ENCODE data around the gene AGL. TPM values are rescaled to one million over a fixed set of nuclear protein-coding genes. Genes with fewer than 3 reads are reported as not detected.

Gene AGL
- total RNA-seq, 2 experiments from 2014 or later = 8.6 to 9.6 TPM

DNA sequence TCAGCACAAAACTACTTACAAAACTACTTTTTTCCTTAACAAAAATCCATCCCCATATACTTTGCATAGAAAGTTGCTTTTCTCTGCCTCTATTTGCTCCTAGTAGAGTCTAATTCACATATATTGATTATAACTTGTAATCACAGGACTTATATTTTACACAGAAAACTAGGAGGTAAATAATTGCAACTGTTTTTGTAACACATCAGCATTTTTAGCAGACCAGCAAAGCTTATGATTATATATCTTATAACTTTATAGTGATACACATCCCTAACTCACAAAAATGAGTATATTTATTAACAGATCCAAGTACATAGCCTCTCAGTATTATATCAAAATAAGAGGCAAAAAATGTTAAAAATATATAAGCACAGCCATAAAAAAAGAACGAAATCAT is 102.4 kb downstream of the AGL start:
- no peak for TF ChIP-seq CTCF (IDR thresholded peaks at IDR 0.05)
- no peaks in the 10 kb centered on the region for H3K9me3 Mint-ChIP-seq
- no peak for DNase-seq
- Histone ChIP-seq H3K36me3 (ENCODE audit: insufficient read depth, low read length) (no peaks in the 10 kb centered on the region), H3K4me1 (ENCODE audit: insufficient read depth, low read length) (no peaks in the 10 kb centered on the region), H3K27ac (ENCODE audit: low read depth in 1 of 2, low read length in 2 of 2) (no peak overlapping the region), H3K9me3 (ENCODE audit: control insufficient read depth in 1 of 2, insufficient read depth in 1 of 2, low read length in 2 of 2) (no peaks in the 10 kb centered on the region), H3K27me3 (ENCODE audit: control insufficient read depth in 1 of 2, insufficient read depth in 2 of 2, low read length in 2 of 2) (no peaks in the 10 kb centered on the region), H3K4me3 (ENCODE audit: low read length) (no peak overlapping the region)
- POLR2A ChIA-PET = no interaction called here
- H3K36me3 Mint-ChIP-seq (ENCODE audit: low read depth) = no peaks in the 10 kb centered on the region
- no peak overlapping the region for H3K4me3 Mint-ChIP-seq
- ATAC-seq (ENCODE audit: poor library complexity) = no peak
- H3K27me3 Mint-ChIP-seq = no peaks in the 10 kb centered on the region
- H3K27ac Mint-ChIP-seq = no peak overlapping the region
- intact Hi-C loops (cut with DNase I, micrococcal nuclease) = no loop called here
- CTCF ChIA-PET = interaction anchor here (0.6 kb wide), 1 partner anchor 29 kb away, joined by 3 read pairs; no protein-coding TSS in a partner anchor
- H3K4me1 Mint-ChIP-seq (ENCODE audit: low read depth) = no peaks in the 10 kb centered on the region

GRCh38 chr1:99955375-99955774 is 105.2 kb downstream of the AGL start:
- no peaks in the 10 kb centered on the region for H3K9me3 Mint-ChIP-seq
- intact Hi-C loops (cut with DNase I, micrococcal nuclease) = no loop called here

DNA sequence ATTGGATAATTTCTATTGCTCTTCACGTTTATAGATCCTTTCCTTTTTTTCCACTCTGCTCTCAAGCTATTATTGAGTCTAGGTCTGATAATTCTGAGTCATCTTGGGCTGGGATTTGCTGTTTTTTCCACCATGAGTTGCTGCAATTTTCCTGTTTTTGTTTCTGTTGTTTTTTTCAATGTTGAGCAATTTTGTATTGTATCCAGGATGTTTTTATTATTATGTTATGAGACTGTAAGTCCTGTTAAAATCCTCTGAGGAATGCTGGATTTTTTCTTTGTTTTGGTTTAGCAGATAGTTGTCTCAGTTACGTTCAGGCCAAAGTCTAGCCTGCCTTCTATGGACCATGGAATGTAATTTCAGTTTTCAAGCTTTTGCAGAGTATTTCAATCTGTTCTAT is 106.6 kb downstream of the AGL start:
- Mint-ChIP-seq H3K4me3 (no peak overlapping the region), H3K9me3 (no peaks in the 10 kb centered on the region), H3K27ac (no peak overlapping the region), H3K4me1 (ENCODE audit: low read depth) (no peaks in the 10 kb centered on the region), H3K27me3 (no peaks in the 10 kb centered on the region), H3K36me3 (ENCODE audit: low read depth) (no peaks in the 10 kb centered on the region)
- Histone ChIP-seq H3K27me3 (ENCODE audit: control insufficient read depth in 1 of 2, insufficient read depth in 2 of 2, low read length in 2 of 2) (no peaks in the 10 kb centered on the region), H3K36me3 (ENCODE audit: insufficient read depth, low read length) (no peaks in the 10 kb centered on the region), H3K27ac (ENCODE audit: low read depth in 1 of 2, low read length in 2 of 2) (no peak overlapping the region), H3K4me1 (ENCODE audit: insufficient read depth, low read length) (no peaks in the 10 kb centered on the region), H3K4me3 (ENCODE audit: low read length) (no peak overlapping the region), H3K9me3 (ENCODE audit: control insufficient read depth in 1 of 2, insufficient read depth in 1 of 2, low read length in 2 of 2) (no peaks in the 10 kb centered on the region)
- no peak for TF ChIP-seq CTCF (IDR thresholded peaks at IDR 0.05)
- ChIA-PET POLR2A (no interaction called here), CTCF (no interaction called here)
- intact Hi-C loops (cut with DNase I, micrococcal nuclease) = no loop called here
- no peak for DNase-seq
- no peak for ATAC-seq (ENCODE audit: poor library complexity)

More at GRCh38 chr1:99955375-99955774, 105.2 kb downstream of the AGL start:
- no peak overlapping the region for H3K4me3 Mint-ChIP-seq
- no peaks in the 10 kb centered on the region for H3K27me3 ChIP-seq (ENCODE audit: control insufficient read depth in 1 of 2, insufficient read depth in 2 of 2, low read length in 2 of 2)
- no peak for TF ChIP-seq CTCF (IDR thresholded peaks at IDR 0.05)
- H3K36me3 ChIP-seq (ENCODE audit: insufficient read depth, low read length) = no peaks in the 10 kb centered on the region
- H3K4me1 ChIP-seq (ENCODE audit: insufficient read depth, low read length) = no peaks in the 10 kb centered on the region
- no peak overlapping the region for H3K27ac ChIP-seq (ENCODE audit: low read depth in 1 of 2, low read length in 2 of 2)
- H3K27ac Mint-ChIP-seq = no peak overlapping the region
- ATAC-seq (ENCODE audit: poor library complexity) (no peak), DNase-seq (no peak)
- H3K4me3 ChIP-seq (ENCODE audit: low read length) = no peak overlapping the region
- CTCF ChIA-PET = no interaction called here
- H3K4me1 Mint-ChIP-seq (ENCODE audit: low read depth) = no peaks in the 10 kb centered on the region
- H3K9me3 ChIP-seq (ENCODE audit: control insufficient read depth in 1 of 2, insufficient read depth in 1 of 2, low read length in 2 of 2) = no peaks in the 10 kb centered on the region
- no peaks in the 10 kb centered on the region for H3K36me3 Mint-ChIP-seq (ENCODE audit: low read depth)
- POLR2A ChIA-PET = no interaction called here
- H3K27me3 Mint-ChIP-seq = no peaks in the 10 kb centered on the region
